ENCODE data around the gene GABRR3.

- TF ChIP-seq CTCF (IDR thresholded peaks at IDR 0.05), result no peak
- TF ChIP-seq POLR2AphosphoS5 (IDR thresholded peaks at IDR 0.05), result no peak
These were observed 40.7 kb downstream of the GABRR3 start for GRCh38 chr3:97994328-97994945.

Data from prostate gland (tissue), 2 donors.